ENCODE results near the gene ARHGAP28.
A peak's percentile ranks its signal among the peaks of the same experiment; 100 is the strongest.

The ARHGAP28 gene

DNA sequence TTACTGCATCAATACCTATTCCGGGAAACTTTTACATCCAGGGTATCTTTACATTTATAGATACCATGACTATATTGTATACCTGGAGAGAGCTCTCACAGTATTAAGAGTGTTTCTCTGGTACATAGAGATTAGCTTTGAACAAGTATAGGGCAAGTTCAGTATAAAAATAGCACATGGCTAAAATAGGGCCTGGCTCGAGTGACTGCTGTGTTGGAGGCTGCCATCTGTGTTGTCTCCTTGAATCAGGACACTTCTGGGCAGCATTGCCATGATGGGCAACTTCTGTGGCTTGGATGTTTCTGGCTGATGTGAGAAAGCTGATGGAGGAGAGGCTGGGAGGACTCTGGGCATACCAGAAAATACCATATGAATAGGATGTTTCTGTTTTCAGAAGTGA lies 18.7 kb downstream of the ARHGAP28 start:
- Histone ChIP-seq H3K27ac (ENCODE audit: low read depth, low read length) (no peak overlapping the region), H3K36me3 (ENCODE audit: insufficient read depth, low read length) (no peaks in the 10 kb centered on the region), H3K4me1 (ENCODE audit: insufficient read depth, low read length) (peaks cover 43% of the 10 kb centered on the region), H3K4me3 (ENCODE audit: low read length) (no peak overlapping the region), H3K9me3 (ENCODE audit: insufficient read depth, low read depth, low read length) (peaks cover 10% of the 10 kb centered on the region), H3K27me3 (ENCODE audit: insufficient read depth, low read length) (no peaks in the 10 kb centered on the region), H3K9ac (ENCODE audit: low read depth, low read length) (no peak overlapping the region)
- WGBS: 95% methylated on average over 2 of the region's 2 CpGs

DNA sequence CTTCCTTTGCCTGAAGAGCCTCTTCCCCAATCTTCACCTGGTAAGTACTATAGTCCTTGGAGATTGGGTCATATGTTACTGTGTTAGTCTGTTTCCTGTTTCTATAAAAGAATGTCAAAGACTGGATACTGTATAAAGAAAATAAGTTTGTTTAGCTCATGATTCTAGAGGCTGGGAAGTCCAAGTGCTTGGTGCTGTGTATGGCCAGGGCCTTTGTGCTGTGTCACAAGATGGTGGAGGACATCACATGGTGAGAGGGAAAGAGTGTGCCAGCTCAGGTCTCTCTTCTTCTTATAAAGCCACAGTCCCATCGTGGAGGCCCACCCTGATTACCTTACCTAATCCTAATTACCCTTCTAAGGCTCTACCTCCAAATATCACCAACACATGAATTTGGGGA lies 20.9 kb downstream of the ARHGAP28 start:
- 100% methylated on average over 1 of the region's 1 CpG for WGBS
- no peak overlapping the region for H3K9ac ChIP-seq (ENCODE audit: low read depth, low read length)
- H3K27ac ChIP-seq (ENCODE audit: low read depth, low read length): no peak overlapping the region
- H3K4me3 ChIP-seq (ENCODE audit: low read length): no peak overlapping the region
- peaks cover 48% of the 10 kb centered on the region for H3K4me1 ChIP-seq (ENCODE audit: insufficient read depth, low read length)
- H3K36me3 ChIP-seq (ENCODE audit: insufficient read depth, low read length): no peaks in the 10 kb centered on the region
- no peaks in the 10 kb centered on the region for H3K27me3 ChIP-seq (ENCODE audit: insufficient read depth, low read length)
- peaks cover 10% of the 10 kb centered on the region for H3K9me3 ChIP-seq (ENCODE audit: insufficient read depth, low read depth, low read length)

DNA sequence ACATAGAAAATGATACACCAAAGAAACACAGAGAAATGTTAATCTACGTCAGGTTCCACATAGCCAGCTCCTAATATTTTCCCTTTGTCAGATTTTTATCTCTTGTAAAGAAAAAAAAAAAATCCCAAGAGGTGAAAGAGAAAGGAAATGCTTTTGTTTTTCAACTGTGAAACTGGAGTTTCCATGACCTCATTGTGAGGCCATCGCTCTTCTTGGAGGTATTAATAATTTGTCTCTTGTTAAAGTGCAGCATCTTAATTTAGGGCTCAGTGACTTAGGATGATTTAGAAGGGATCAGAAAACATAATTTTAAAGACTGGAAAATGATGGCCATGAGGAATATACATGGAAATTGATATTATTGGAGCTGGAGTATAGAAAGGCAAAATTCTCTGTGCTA lies 21.7 kb downstream of the ARHGAP28 start:
- Histone ChIP-seq H3K36me3 (ENCODE audit: insufficient read depth, low read length) (no peaks in the 10 kb centered on the region), H3K9me3 (ENCODE audit: insufficient read depth, low read depth, low read length) (peaks cover 10% of the 10 kb centered on the region), H3K9ac (ENCODE audit: low read depth, low read length) (no peak overlapping the region), H3K4me1 (ENCODE audit: insufficient read depth, low read length) (peaks cover 49% of the 10 kb centered on the region), H3K4me3 (ENCODE audit: low read length) (no peak overlapping the region), H3K27me3 (ENCODE audit: insufficient read depth, low read length) (no peaks in the 10 kb centered on the region), H3K27ac (ENCODE audit: low read depth, low read length) (peak overlapping the region; percentile 98)
- 95% methylated on average over 2 of the region's 2 CpGs for whole genome bisulfite sequencing

DNA sequence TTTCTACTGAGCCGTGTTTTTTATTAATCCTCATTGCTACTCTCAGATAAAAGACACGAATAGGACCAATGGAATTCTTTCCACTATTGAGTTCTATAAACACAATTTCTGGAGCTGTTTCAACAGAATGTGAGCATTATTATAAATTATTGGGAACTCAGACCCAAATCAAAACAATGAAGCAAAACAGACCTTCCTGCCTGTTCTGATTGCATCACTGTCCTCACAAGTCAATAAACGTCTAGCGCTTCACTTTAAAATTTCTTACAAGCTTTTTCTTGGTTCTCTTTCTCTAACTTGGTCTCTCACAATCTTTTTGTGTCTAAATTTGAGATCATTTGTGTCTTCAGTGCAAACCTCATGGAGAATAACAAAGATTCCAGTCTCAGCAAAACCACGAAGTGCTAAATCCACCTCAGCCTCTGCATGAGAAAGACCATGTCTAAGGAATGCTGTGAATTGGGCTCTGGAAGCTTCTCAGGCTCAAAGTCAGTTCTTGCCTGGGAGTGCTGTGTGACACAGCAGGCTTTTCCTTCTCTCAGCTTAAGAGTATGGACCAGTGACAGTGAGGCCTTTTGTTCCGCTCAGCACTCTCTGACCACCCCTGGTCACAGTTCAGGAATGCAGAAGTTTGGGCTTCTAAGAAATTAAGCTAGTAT lies 22.8 kb downstream of the ARHGAP28 start:
- Histone ChIP-seq H3K9me3 (ENCODE audit: insufficient read depth, low read depth, low read length) (peaks cover 10% of the 10 kb centered on the region), H3K9ac (ENCODE audit: low read depth, low read length) (peak overlapping the region; percentile 64), H3K4me1 (ENCODE audit: insufficient read depth, low read length) (peaks cover 60% of the 10 kb centered on the region), H3K27ac (ENCODE audit: low read depth, low read length) (peak overlapping the region; percentile 98), H3K4me3 (ENCODE audit: low read length) (peak overlapping the region; percentile 20), H3K36me3 (ENCODE audit: insufficient read depth, low read length) (no peaks in the 10 kb centered on the region), H3K27me3 (ENCODE audit: insufficient read depth, low read length) (no peaks in the 10 kb centered on the region)
- 32% methylated on average over 6 of the region's 6 CpGs for WGBS

DNA sequence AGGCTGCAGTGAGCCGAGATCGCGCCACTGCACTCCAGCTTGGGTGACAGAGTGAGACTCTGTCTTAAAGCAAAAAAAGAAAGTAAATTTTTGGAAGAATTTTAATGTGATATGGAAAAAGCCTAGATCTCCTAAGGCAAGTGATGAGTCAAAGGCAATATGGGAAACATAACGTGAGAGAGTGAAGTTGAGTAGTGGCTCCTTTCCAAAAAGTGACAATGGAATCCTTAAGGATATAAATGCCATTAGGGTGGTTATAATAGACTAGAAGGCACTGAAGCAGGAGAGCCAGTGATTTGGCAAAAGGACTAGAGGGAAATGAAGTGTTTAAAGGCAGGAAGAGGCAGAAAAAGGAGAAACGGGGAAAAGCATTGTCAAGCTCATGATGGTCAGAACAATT lies 25.6 kb downstream of the ARHGAP28 start:
- H3K4me1 ChIP-seq (ENCODE audit: insufficient read depth, low read length): peaks cover 78% of the 10 kb centered on the region
- WGBS: 97% methylated on average over 5 of the region's 5 CpGs
- H3K36me3 ChIP-seq (ENCODE audit: insufficient read depth, low read length): no peaks in the 10 kb centered on the region

DNA sequence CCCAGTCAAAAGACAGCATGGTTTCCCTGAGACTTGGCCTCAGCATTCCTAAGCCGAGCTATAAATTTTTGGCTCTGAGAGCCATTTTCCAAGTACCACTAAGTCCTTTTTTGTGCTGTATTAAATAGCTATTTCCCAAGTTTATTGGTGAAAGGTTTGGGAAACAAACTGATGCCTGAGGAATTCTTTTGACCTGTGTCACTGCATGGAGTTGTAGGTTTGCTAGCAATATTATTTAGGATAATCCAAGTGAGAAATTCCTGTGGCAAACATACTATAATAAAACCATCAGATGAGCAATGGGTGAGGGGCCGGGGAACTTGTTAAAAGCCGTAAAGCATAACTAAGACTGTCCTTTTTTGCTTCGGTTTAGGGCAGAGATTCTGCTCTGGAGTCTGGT lies 28.4 kb downstream of the ARHGAP28 start:
- no peak overlapping the region for H3K27ac ChIP-seq (ENCODE audit: low read depth, low read length)
- H3K36me3 ChIP-seq (ENCODE audit: insufficient read depth, low read length): no peaks in the 10 kb centered on the region
- H3K9me3 ChIP-seq (ENCODE audit: insufficient read depth, low read depth, low read length): no peaks in the 10 kb centered on the region
- 79% methylated on average over 4 of the region's 4 CpGs for WGBS
- no peak overlapping the region for H3K4me3 ChIP-seq (ENCODE audit: low read length)
- H3K27me3 ChIP-seq (ENCODE audit: insufficient read depth, low read length): no peaks in the 10 kb centered on the region
- H3K9ac ChIP-seq (ENCODE audit: low read depth, low read length): no peak overlapping the region
- H3K4me1 ChIP-seq (ENCODE audit: insufficient read depth, low read length): peaks cover 58% of the 10 kb centered on the region

More for the DNA sequence above, 25.6 kb downstream of the ARHGAP28 start:
- Histone ChIP-seq H3K27ac (ENCODE audit: low read depth, low read length) (no peak overlapping the region), H3K9me3 (ENCODE audit: insufficient read depth, low read depth, low read length) (peaks cover 6% of the 10 kb centered on the region), H3K27me3 (ENCODE audit: insufficient read depth, low read length) (no peaks in the 10 kb centered on the region), H3K4me3 (ENCODE audit: low read length) (no peak overlapping the region), H3K9ac (ENCODE audit: low read depth, low read length) (no peak overlapping the region)

DNA sequence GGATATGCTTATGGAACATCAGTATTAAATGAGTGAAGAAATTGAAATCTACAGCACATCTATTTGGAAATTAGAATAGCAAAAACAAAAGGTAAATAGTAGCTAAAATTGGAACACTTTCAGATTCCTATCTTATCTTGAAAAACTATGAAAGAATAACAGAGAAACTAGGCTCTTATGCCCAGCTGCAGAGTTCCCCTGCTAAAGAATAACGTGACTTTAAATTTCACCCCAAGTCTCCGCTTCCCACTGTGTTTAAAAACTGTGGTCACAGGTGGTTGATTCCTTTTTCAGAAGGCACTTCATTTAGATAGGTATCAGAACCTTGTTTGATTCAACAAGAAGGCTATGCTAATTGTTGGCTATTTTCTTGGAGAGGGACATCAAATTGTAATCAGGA lies 30.1 kb downstream of the ARHGAP28 start:
- WGBS: 66% methylated on average over 2 of the region's 2 CpGs
- Histone ChIP-seq H3K27me3 (ENCODE audit: insufficient read depth, low read length) (no peaks in the 10 kb centered on the region), H3K9ac (ENCODE audit: low read depth, low read length) (no peak overlapping the region), H3K9me3 (ENCODE audit: insufficient read depth, low read depth, low read length) (no peaks in the 10 kb centered on the region), H3K4me1 (ENCODE audit: insufficient read depth, low read length) (peaks cover 44% of the 10 kb centered on the region), H3K4me3 (ENCODE audit: low read length) (no peak overlapping the region), H3K27ac (ENCODE audit: low read depth, low read length) (no peak overlapping the region), H3K36me3 (ENCODE audit: insufficient read depth, low read length) (no peaks in the 10 kb centered on the region)

DNA sequence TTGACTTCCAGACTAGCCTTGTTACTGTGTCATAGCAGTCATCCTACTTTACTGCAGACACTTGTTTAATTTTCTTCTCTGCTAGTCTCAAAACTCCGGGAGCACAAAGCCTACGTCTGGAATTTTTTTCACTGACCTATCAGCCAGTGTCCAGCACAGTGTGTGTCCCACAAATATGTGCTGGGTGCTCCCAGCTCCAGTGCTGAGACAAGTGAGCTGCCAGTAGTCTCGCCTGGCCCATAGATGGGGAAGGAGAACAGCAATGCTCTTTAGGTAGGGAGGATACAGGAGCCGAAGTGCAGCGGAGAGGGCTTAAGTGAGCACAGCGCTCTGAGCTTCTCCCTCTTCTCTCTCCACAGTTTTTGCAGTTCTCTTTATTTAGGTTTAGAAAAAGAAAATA lies 34.0 kb downstream of the ARHGAP28 start:
- no peaks in the 10 kb centered on the region for H3K9me3 ChIP-seq (ENCODE audit: insufficient read depth, low read depth, low read length)
- 92% methylated on average over 5 of the region's 6 CpGs for WGBS
- peaks cover 19% of the 10 kb centered on the region for H3K4me1 ChIP-seq (ENCODE audit: insufficient read depth, low read length)
- H3K9ac ChIP-seq (ENCODE audit: low read depth, low read length): no peak overlapping the region
- H3K27me3 ChIP-seq (ENCODE audit: insufficient read depth, low read length): no peaks in the 10 kb centered on the region
- no peak overlapping the region for H3K27ac ChIP-seq (ENCODE audit: low read depth, low read length)
- no peaks in the 10 kb centered on the region for H3K36me3 ChIP-seq (ENCODE audit: insufficient read depth, low read length)
- H3K4me3 ChIP-seq (ENCODE audit: low read length): no peak overlapping the region

DNA sequence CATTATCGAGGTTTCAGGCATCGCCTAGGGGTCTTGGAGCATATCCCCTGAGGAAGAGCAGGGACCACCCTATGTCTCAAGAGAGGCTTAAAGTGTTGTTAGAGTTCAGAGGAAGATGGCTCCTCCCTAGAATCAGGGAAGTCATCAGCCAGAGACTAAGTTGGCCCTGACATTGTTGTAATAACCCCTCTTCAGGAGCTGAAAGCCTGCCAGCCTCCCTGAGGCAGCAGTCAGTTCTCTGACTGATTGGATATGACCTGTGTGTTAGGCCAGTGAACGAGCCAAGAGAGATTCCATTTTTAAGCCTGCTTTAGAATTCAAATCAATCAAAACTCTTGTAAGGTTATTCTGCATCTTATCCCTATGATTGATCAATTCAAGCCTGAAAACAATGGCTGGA lies 34.9 kb downstream of the ARHGAP28 start:
- no peak overlapping the region for H3K9ac ChIP-seq (ENCODE audit: low read depth, low read length)
- no peak overlapping the region for H3K27ac ChIP-seq (ENCODE audit: low read depth, low read length)
- no peaks in the 10 kb centered on the region for H3K36me3 ChIP-seq (ENCODE audit: insufficient read depth, low read length)
- H3K27me3 ChIP-seq (ENCODE audit: insufficient read depth, low read length): no peaks in the 10 kb centered on the region
- H3K4me1 ChIP-seq (ENCODE audit: insufficient read depth, low read length): peaks cover 11% of the 10 kb centered on the region
- H3K4me3 ChIP-seq (ENCODE audit: low read length): no peak overlapping the region
- H3K9me3 ChIP-seq (ENCODE audit: insufficient read depth, low read depth, low read length): no peaks in the 10 kb centered on the region
- 89% methylated on average over 3 of the region's 3 CpGs for WGBS

DNA sequence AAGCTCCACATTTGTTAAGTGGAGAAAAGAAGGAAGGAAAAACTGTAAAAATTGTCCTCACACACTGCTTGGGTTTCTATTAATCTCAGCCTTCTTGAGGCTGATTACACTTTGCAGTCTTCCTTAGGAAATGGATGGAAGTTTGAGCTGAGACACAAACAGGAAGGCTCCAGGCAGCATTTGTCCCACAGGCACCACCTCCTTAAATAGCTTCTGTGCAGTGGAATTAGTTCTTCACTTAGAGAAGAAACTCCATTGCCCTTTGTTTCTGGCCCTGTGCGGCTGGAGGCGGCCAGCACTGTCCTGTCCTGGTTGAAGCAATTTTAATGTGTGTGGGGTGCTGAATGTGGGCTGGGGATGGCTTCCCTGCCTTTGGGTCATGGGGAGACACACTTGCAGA lies 44.3 kb downstream of the ARHGAP28 start:
- H3K36me3 ChIP-seq (ENCODE audit: insufficient read depth, low read length): no peaks in the 10 kb centered on the region
- no peaks in the 10 kb centered on the region for H3K9me3 ChIP-seq (ENCODE audit: insufficient read depth, low read depth, low read length)
- H3K27me3 ChIP-seq (ENCODE audit: insufficient read depth, low read length): no peaks in the 10 kb centered on the region
- H3K9ac ChIP-seq (ENCODE audit: low read depth, low read length): no peak overlapping the region
- WGBS: 94% methylated on average over 2 of the region's 2 CpGs
- peaks cover 37% of the 10 kb centered on the region for H3K4me1 ChIP-seq (ENCODE audit: insufficient read depth, low read length)
- H3K27ac ChIP-seq (ENCODE audit: low read depth, low read length): no peak overlapping the region
- H3K4me3 ChIP-seq (ENCODE audit: low read length): no peak overlapping the region

DNA sequence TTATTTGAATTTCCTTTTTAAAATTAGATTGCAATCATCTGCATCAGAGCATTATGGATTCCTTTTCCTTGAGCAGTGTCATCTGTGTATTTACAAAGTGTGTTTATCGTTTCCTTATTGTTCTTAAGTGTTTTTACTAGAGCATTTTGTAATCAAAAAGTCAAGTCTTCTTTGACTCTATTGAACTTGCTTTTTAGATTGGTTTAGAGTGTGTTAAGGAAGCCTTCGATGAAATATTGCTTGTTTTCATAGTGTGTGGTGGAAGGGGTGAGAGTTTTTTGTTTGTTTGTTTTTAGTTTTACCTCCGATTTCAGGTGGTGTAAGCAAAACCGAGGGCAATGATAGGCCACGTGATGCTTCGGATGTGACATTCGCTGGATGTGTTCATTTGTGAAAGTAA lies 45.7 kb downstream of the ARHGAP28 start:
- Histone ChIP-seq H3K4me1 (ENCODE audit: insufficient read depth, low read length) (peaks cover 40% of the 10 kb centered on the region), H3K36me3 (ENCODE audit: insufficient read depth, low read length) (no peaks in the 10 kb centered on the region), H3K9me3 (ENCODE audit: insufficient read depth, low read depth, low read length) (no peaks in the 10 kb centered on the region), H3K4me3 (ENCODE audit: low read length) (no peak overlapping the region), H3K27ac (ENCODE audit: low read depth, low read length) (no peak overlapping the region), H3K27me3 (ENCODE audit: insufficient read depth, low read length) (no peaks in the 10 kb centered on the region), H3K9ac (ENCODE audit: low read depth, low read length) (no peak overlapping the region)
- 95% methylated on average over 7 of the region's 7 CpGs for WGBS

DNA sequence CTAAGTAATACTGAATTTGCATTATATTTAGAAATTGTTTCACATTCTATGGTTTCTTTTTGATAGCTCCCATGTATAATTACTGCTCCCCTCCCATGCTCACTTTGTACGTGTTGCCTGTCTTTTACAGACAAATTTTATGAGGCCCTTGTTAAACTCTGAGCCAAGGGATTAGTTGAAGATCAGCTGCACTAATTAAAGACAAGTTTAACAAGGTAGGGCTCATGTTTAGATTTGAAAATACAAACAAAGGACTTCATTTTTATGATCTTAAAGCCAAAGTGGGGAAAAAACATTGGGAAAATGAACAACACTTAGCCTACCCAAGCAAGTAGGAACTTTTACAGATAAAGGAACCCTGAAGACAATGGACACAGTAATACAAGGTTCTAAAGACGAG lies 46.2 kb downstream of the ARHGAP28 start:
- WGBS: 86% methylated on average over 2 of the region's 2 CpGs
- no peaks in the 10 kb centered on the region for H3K27me3 ChIP-seq (ENCODE audit: insufficient read depth, low read length)
- no peak overlapping the region for H3K27ac ChIP-seq (ENCODE audit: low read depth, low read length)
- no peaks in the 10 kb centered on the region for H3K9me3 ChIP-seq (ENCODE audit: insufficient read depth, low read depth, low read length)
- H3K9ac ChIP-seq (ENCODE audit: low read depth, low read length): no peak overlapping the region
- no peak overlapping the region for H3K4me3 ChIP-seq (ENCODE audit: low read length)
- H3K36me3 ChIP-seq (ENCODE audit: insufficient read depth, low read length): no peaks in the 10 kb centered on the region
- H3K4me1 ChIP-seq (ENCODE audit: insufficient read depth, low read length): peaks cover 40% of the 10 kb centered on the region

All from HUES64 (cell line).